ENCODE results near the gene HBB. TPM values are rescaled to one million over a fixed set of nuclear protein-coding genes. Genes with fewer than 3 reads are reported as not detected.

Gene HBB
- total and polyA plus RNA-seq, 2 donors (not counting 3 experiments of a cell fraction or from before 2014, with no cell fraction given) = not detected

DNA sequence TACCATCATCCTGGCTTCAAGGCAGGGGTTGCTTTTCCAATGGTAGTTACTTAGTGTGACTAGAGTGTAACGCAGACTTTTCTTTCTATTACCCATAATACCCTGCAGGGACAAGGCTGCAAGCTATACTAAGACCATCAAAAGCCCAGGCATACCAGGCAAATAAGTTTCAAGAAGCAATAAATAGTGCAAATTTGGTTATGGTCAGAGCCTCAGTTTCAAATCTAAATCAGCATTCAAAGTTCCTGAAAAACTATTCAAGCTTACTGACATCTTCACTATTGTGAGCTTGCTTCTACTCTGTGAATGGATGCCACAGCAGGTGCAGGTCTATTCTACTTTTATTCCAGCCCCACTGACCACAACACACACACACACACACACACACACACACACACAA, 2.5 kb upstream of the HBB start:
- Histone ChIP-seq H2AFZ (ENCODE audit: low read depth, low read length) (no peak overlapping the region), H3K79me2 (ENCODE audit: control insufficient read depth, insufficient read depth, low read length) (no peaks in the 10 kb centered on the region), H3K4me1 (ENCODE audit: control insufficient read depth, extremely low read depth, insufficient read depth, low read length) (no peaks in the 10 kb centered on the region), H3K9me1 (replicated peaks; ENCODE audit: control insufficient read depth, extremely low read depth, insufficient read depth, low read length) (no peaks in the 10 kb centered on the region), H3K27me3 (ENCODE audit: control insufficient read depth in 2 of 2, insufficient read depth in 2 of 2, low read length in 2 of 2) (no peaks in the 10 kb centered on the region), H3K4me2 (ENCODE audit: insufficient read depth, low read length) (no peak overlapping the region), H3K9me3 (replicated peaks; ENCODE audit: control insufficient read depth, insufficient read depth, low read length) (no peaks in the 10 kb centered on the region), H3K36me3 (ENCODE audit: control insufficient read depth in 2 of 2, extremely low read depth in 1 of 2, insufficient read depth in 2 of 2, low read length in 2 of 2) (no peaks in the 10 kb centered on the region), H3K9ac (replicated peaks; ENCODE audit: extremely low read depth, insufficient read depth, low read length) (no peak overlapping the region), H3K4me3 (replicated peaks in 1 of 3; ENCODE audit: insufficient read depth in 1 of 3, low read depth in 1 of 3, low read length in 3 of 3) (no peak overlapping the region), H4K20me1 (replicated peaks; ENCODE audit: control insufficient read depth, extremely low read depth, insufficient read depth, low read length) (no peaks in the 10 kb centered on the region), H3K27ac (ENCODE audit: insufficient read depth, low read depth, low read length) (no peak overlapping the region)
- no TSS peak for BruUV-seq (replicated peaks)
- DNase-seq (ENCODE audit: low read depth, low spot score) (no peak), FAIRE-seq (no peak)
- intact Hi-C loops (cut with micrococcal nuclease) = no loop called here
- POLR2A ChIA-PET = no interaction called here
- CTCF ChIA-PET = no interaction called here
- TF ChIP-seq POLR2A (IDR thresholded peaks at IDR 0.05; ENCODE audit: low read depth, low read length) (no peak), MAX (IDR thresholded peaks at IDR 0.05; ENCODE audit: insufficient read depth, insufficient read length) (no peak), POLR2AphosphoS5 (IDR thresholded peaks at IDR 0.05; ENCODE audit: insufficient read depth, low read depth, low read length) (no peak), MYC (IDR thresholded peaks at IDR 0.05; ENCODE audit: low read depth, low read length) (no peak), GATA2 (IDR thresholded peaks at IDR 0.05; ENCODE audit: insufficient read depth, insufficient read length, low read depth, low read length) (no peak), EZH2 (IDR thresholded peaks at IDR 0.05; ENCODE audit: borderline replicate concordance, low read depth, low read length, severe bottlenecking) (no peak), CTCF (IDR thresholded peaks at IDR 0.05; ENCODE audit: extremely low read depth in 1 of 2, insufficient read depth in 1 of 2, low read depth in 1 of 2, low read length in 2 of 2) (no peak), FOS (IDR thresholded peaks at IDR 0.05; ENCODE audit: borderline replicate concordance, insufficient read depth, low read length) (no peak), JUN (IDR thresholded peaks at IDR 0.05; ENCODE audit: borderline replicate concordance, insufficient read depth, insufficient read length, low read depth) (no peak)
- dilution Hi-C loops (cut with MboI; ENCODE audit: extremely low pct_ligation_motif_present, low sequenced_read_pairs) = no loop called here
